IMR-90 (cell line): ENCODE results near the gene RCBTB1. TPM values are rescaled to one million over a fixed set of nuclear protein-coding genes. Genes with fewer than 3 reads are reported as not detected.
"Not testable (repeated sequence)": the region's sequence is repeated elsewhere in the genome, so short reads cannot be mapped to it uniquely, and the experiment has no call there.

ENCODE experiments used
- ATAC-seq: fragments of 200-7000 bp; cut with Tn5 transposase; 2 replicates; pipeline ENCODE4 v1.9.1; 2020; ENCODE audit warnings: low read depth, mild to moderate bottlenecking, moderate library complexity
- BruUV-seq: library from RNA; stranded (reverse); fragments of 400-500 nt; replicated peaks from 2 replicates; lab custom pipeline; 2021; lab: Mats Ljungman, UMichigan
- CTCF ChIA-PET: fragments of 300-600 bp; formaldehyde crosslinking; extraction: SDS; loops from one replicate; lab custom pipeline; 2021; ENCODE audit warnings: antibody characterized with exemption; lab: Yijun Ruan, JAX
- POLR2A ChIA-PET: fragments of 300-600 bp; sonication (Branson Sonifier 250); formaldehyde crosslinking; loops from one replicate; lab custom pipeline; 2022; ENCODE audit warnings: antibody characterized with exemption; ENCODE audit not compliant: unreplicated experiment; lab: Charles Lee
- DNase-seq: peaks from one replicate; pipeline ENCODE4 v3.0.0; 2013
- H2AFZ ChIP-seq: replicated peaks from 2 replicates; pipeline ENCODE3; 2013; ENCODE audit warnings: low read length, mild to moderate bottlenecking; ENCODE audit not compliant: poor library complexity
- H2AK5ac ChIP-seq: 2 replicates; pipeline ENCODE4 v1.6.1; 2013; ENCODE audit warnings: low read depth, low read length, inconsistent platforms
- H2AK9ac ChIP-seq: replicated peaks from 2 replicates; pipeline ENCODE3; 2013; ENCODE audit warnings: mild to moderate bottlenecking, low read depth, low read length, moderate library complexity; ENCODE audit not compliant: poor library complexity
- H2BK120ac ChIP-seq: 2 replicates; pipeline ENCODE4 v1.6.1; 2013; ENCODE audit warnings: low read depth, low read length, inconsistent platforms
- H2BK15ac ChIP-seq: 3 replicates; pipeline ENCODE4 v1.6.1; 2013; ENCODE audit warnings: low read depth, low read length, inconsistent platforms
- H2BK20ac ChIP-seq: 2 replicates; pipeline ENCODE4 v1.6.1; 2013; ENCODE audit warnings: low read depth, mild to moderate bottlenecking, inconsistent platforms, low read length, moderate library complexity
- H2BK5ac ChIP-seq: 2 replicates; pipeline ENCODE4 v1.6.1; 2013; ENCODE audit warnings: mild to moderate bottlenecking, low read depth, low read length, inconsistent platforms; ENCODE audit not compliant: poor library complexity, severe bottlenecking
- H3K14ac ChIP-seq: replicated peaks from 2 replicates; pipeline ENCODE4 v1.6.1; 2013; ENCODE audit warnings: low read depth, low read length, inconsistent platforms
- H3K18ac ChIP-seq: 2 replicates; pipeline ENCODE4 v1.6.1; 2013; ENCODE audit warnings: low read depth, low read length, control low read depth
- H3K23ac ChIP-seq: 2 replicates; pipeline ENCODE4 v1.6.1; 2013; ENCODE audit warnings: low read depth, low read length, inconsistent platforms
- H3K27ac ChIP-seq: 2 replicates; pipeline ENCODE4 v1.5.1; 2013; ENCODE audit warnings: mild to moderate bottlenecking, control low read depth, low read length; ENCODE audit not compliant: insufficient read depth
- H3K27me3 ChIP-seq: 2 replicates; pipeline ENCODE4 v1.6.1; 2013; ENCODE audit warnings: low read length; ENCODE audit not compliant: control insufficient read depth, insufficient read depth
- H3K36me3 ChIP-seq: 2 replicates; pipeline ENCODE4 v1.6.1; 2013; ENCODE audit warnings: low read length, mixed read lengths; ENCODE audit not compliant: control insufficient read depth, insufficient read depth
- H3K4ac ChIP-seq: 2 replicates; pipeline ENCODE4 v1.6.1; 2013; ENCODE audit warnings: low read depth, low read length, inconsistent platforms
- H3K4me1 ChIP-seq: 2 replicates; pipeline ENCODE4 v1.6.1; 2013; ENCODE audit warnings: low read length, mixed read lengths; ENCODE audit not compliant: control insufficient read depth, insufficient read depth
- H3K4me2 ChIP-seq: 2 replicates; pipeline ENCODE4 v1.6.1; 2013; ENCODE audit warnings: low read depth, mild to moderate bottlenecking, control low read depth, low read length, moderate library complexity
- H3K4me3 ChIP-seq: 2 replicates; pipeline ENCODE4 v1.5.1; 2013; ENCODE audit warnings: low read depth, mild to moderate bottlenecking, control low read depth, low read length, moderate library complexity; ENCODE audit not compliant: insufficient read depth
- H3K56ac ChIP-seq: 2 replicates; pipeline ENCODE4 v1.6.1; 2013; ENCODE audit warnings: low read length, inconsistent platforms; ENCODE audit not compliant: insufficient read depth; ENCODE audit errors: extremely low read depth
- H3K79me1 ChIP-seq, 2 experiments: 2 replicates each; pipeline ENCODE4 v1.6.1; 2013; ENCODE audit warnings: low read length in 2 of 2, inconsistent platforms in 1 of 2, low read depth in 1 of 2
- H3K9ac ChIP-seq: 2 replicates; pipeline ENCODE4 v1.6.1; 2013; ENCODE audit warnings: low read depth, low read length, control low read depth
- H3K9me1 ChIP-seq: 2 replicates; pipeline ENCODE4 v1.6.1; 2013; ENCODE audit warnings: low read length, inconsistent platforms; ENCODE audit not compliant: insufficient read depth
- H3K9me3 ChIP-seq: 2 replicates; pipeline ENCODE4 v1.6.1; 2013; ENCODE audit warnings: low read length; ENCODE audit not compliant: control insufficient read depth, insufficient read depth
- H4K20me1 ChIP-seq: 2 replicates; pipeline ENCODE4 v1.6.1; 2013; ENCODE audit warnings: low read length, inconsistent platforms; ENCODE audit not compliant: insufficient read depth
- H4K5ac ChIP-seq: 2 replicates; pipeline ENCODE4 v1.6.1; 2013; ENCODE audit warnings: mild to moderate bottlenecking, low read depth, low read length, control low read depth
- H4K8ac ChIP-seq, 2 experiments: 2 replicates each; pipeline ENCODE4 v1.6.1; 2013; ENCODE audit warnings: low read depth in 2 of 2, low read length in 2 of 2, control low read depth in 1 of 2, inconsistent platforms in 1 of 2
- H4K91ac ChIP-seq: 2 replicates; pipeline ENCODE4 v1.6.1; 2013; ENCODE audit warnings: low read depth, low read length, inconsistent platforms; ENCODE audit not compliant: insufficient read depth
- WGBS, 2 experiments: methylation state at CpG; one replicate each; pipeline versions ENCODE4 v1.1.5 to v1.1.7; 2013; ENCODE audit warnings: missing lambda C conversion rate in 2 of 2; ENCODE audit not compliant: insufficient read length in 1 of 2; ENCODE audit errors: extremely low coverage in 2 of 2; 5-methylcytosine and 5-hydroxymethylcytosine counted together
- dilution Hi-C: fragments of 300-500 bp; cut with HindIII; formaldehyde crosslinking; loops from one replicate; pipeline ENCODE4 v1.14.3; 2018; ENCODE audit warnings: low sequenced_read_pairs; ENCODE audit not compliant: unreplicated experiment
- in situ Hi-C: fragments of 300-500 bp; cut with MboI; formaldehyde crosslinking; loops from 3 replicates; pipeline ENCODE4 v1.14.3; 2019; ENCODE audit warnings: low sequenced_read_pairs, inconsistent platforms, mixed read lengths
- intact Hi-C: fragments of 100-400 bp; cut with micrococcal nuclease; formaldehyde crosslinking; loops from 2 replicates; pipeline ENCODE4 v1.10.0; 2022
- polyA plus RNA-seq, 3 experiments: library from polyadenylated mRNA; depleted of rRNA; stranded (reverse); fragments of >200 nt; gene quantifications; 2 replicates each; pipeline ENCODE4 v1.2.3, GENCODE V29; 2012; ENCODE audit warnings: low replicate concordance in 1 of 3
- total RNA-seq: library from RNA; depleted of rRNA; stranded (reverse); fragments of >200 nt; gene quantifications from 2 replicates; pipeline ENCODE4 v1.2.3, GENCODE V29; 2012

The RCBTB1 gene
- total and polyA plus RNA-seq, 2 of the 4 experiments (the other 2 are of a cell fraction), result 11.3 to 11.6 TPM

DNA sequence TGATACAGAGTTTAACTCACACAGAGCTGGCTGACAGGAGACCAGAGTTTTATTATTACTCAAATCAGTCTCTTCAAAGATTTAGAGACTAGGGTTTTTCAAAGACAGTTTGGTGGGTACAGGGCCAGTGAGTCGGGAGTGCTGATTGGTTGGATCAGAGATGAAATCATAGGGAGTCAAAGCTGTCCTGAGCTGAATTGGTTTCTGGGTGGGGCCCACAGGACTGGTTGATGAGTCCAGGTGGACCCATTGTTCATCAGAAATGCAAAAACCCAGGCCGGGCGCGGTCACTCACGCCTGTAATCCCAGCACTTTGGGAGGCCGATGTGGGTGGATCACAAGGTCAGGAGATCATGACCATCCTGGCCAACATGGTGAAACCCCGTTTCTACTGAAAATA lies 17.3 kb upstream of the RCBTB1 start:
- H3K23ac ChIP-seq, H3K4me1 ChIP-seq, H3K27ac ChIP-seq, H2AK9ac ChIP-seq, H3K9me3 ChIP-seq, in situ Hi-C loops, H3K27me3 ChIP-seq, H3K4me2 ChIP-seq, BruUV-seq, H2AFZ ChIP-seq, H3K18ac ChIP-seq, DNase-seq, H3K56ac ChIP-seq, H3K14ac ChIP-seq, H3K9me1 ChIP-seq, H4K91ac ChIP-seq, H3K4ac ChIP-seq, H4K20me1 ChIP-seq, H2BK120ac ChIP-seq, H2AK5ac ChIP-seq, H2BK15ac ChIP-seq, H3K9ac ChIP-seq, dilution Hi-C loops, H3K79me1 ChIP-seq, H4K8ac ChIP-seq, H2BK20ac ChIP-seq, H3K36me3 ChIP-seq, H4K5ac ChIP-seq, H3K4me3 ChIP-seq, H2BK5ac ChIP-seq, ATAC-seq: not testable (repeated sequence)
- ChIA-PET POLR2A (interaction anchor here (0.7 kb wide), 1 partner anchor 13 kb away, joined by 11 read pairs; no protein-coding TSS in a partner anchor), CTCF (interaction anchor here (0.6 to 0.7 kb wide), 3 partner anchors 43 to 302 kb away, joined by 3 to 8 read pairs (median 3); no protein-coding TSS in a partner anchor)
- 100% methylated on average over 1 of the region's 7 CpGs; no CpG with 5 or more reads in 1 of the 2 experiments for WGBS, 2 experiments
- intact Hi-C loops, result loop anchor here (10.0 kb wide), 1 partner anchor 628 kb away; the partner anchor contains the start of gene FNDC3A
